HG03442 (cell line): Measurements from ENCODE around the gene GID8.

Source experiments
- ATAC-seq: cut with Tn5 transposase; IDR thresholded peaks from one replicate; pipeline ENCODE4 v1.9.1; 2021; ENCODE audit warnings: mild to moderate bottlenecking, moderate library complexity; ENCODE audit not compliant: unreplicated experiment

Gene GID8

DNA sequence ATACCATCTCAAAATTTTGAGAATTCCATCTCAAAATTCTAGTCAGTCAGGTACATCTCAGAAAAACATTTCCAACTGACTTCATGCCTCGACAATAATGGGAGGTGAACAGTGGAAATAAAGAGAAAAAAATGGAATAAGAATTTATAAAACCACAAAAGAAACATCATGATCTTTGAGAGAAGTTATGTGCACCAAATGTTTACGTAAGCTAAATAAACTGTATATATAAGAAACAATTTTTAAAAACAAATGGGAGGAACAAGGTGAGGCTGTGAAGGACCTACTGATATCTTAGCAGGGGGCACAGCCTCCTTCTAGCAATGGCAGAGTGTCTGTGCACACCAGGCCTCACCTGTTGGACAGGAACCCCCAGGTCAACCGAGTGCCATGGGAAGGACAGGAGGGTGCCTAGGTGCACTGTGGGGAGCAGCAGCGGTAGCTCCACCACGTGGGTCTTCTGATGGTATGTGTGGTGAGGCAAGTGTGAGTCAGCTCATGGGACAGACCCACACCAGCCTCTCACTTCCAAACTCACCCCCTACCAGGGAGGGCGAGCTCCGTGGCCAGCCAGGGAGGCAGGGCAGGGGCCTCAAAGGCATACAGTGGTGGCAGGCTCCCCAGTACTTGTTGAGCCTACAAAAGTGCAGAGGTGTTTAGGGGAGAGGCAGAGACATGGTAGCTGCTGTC, 34.9 kb upstream of the GID8 start:
- ATAC-seq, result no peak

DNA sequence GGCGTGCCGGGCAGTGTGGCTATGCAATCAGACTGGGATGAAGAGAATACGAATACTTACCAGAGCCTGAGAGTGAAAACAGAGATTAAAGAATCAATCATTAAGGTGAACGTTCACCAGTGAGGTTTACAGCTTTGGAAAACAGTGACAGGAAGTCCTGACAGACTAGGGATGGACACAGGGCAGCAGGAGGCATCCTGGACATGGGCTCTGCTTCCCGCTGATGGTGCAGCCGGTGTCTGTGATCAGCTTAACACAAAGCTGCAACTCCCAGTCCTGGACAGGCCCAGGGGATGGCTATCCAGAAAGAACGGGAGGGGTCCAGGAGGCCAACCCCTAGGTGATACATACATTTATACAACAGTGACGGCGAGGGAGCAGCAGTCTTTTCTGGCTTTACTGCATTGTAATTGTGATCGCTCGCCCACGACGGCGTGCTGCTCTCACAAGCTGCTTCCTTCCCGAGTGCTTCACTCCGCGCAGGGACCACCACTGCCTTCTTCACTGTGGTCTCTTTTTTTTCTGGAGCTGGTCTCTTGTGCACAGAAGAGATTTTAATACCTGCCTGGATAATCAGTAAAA, 32.3 kb upstream of the GID8 start:
- no peak for ATAC-seq

DNA sequence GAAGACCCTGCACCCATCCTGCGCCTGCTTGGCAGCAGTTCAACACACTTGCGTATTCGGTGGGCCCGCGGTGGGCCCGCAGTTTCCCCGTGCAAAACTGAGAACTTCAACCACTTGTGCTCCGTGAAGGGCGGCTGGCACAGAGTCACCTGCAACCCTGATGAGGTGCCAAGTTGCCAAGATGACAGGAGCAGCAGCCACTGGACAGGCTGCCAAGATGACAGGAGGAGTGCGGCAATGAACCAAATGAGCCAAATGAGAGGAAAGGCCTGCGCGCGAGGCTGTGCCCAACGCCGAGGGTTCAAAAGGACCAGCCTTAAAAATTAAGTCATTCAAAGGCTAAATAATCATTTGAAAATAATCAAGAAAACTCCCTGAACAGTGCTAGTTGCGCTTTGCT, 31.7 kb upstream of the GID8 start:
- no peak for ATAC-seq

DNA sequence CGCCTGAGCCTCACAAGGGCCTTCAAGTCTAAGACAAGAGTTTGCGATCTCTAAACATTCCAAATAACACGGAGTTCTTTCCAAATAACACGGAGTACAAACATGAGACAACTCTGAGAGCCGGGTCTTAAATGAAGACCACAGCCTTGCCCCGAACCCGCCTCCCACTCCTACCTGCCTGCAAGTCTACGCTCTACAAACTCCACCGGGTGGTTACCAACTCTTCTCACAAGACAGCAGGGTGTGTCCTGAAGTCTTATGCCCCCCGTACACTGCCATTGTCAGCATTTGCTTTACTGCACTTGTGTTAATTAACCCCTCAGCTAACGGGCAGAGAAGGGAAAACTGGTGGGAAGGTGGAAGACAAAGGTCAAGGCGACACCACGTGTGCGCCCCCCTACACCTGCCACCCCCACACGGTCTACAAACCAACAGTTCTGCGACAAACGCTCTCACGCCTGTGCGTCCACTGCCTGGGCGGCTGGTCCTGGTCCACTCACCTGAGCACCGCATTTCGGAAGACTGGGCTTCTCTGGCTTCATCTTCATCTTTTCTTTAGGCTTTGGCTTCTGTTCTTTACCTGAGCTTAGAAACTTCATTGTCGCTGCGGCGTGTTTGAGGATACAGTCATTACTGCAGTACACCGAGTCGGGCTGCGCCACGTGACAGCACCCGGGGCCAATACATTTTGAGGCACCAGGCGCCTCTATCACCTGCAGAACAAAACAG, 31.1 kb upstream of the GID8 start:
- ATAC-seq, result no peak

DNA sequence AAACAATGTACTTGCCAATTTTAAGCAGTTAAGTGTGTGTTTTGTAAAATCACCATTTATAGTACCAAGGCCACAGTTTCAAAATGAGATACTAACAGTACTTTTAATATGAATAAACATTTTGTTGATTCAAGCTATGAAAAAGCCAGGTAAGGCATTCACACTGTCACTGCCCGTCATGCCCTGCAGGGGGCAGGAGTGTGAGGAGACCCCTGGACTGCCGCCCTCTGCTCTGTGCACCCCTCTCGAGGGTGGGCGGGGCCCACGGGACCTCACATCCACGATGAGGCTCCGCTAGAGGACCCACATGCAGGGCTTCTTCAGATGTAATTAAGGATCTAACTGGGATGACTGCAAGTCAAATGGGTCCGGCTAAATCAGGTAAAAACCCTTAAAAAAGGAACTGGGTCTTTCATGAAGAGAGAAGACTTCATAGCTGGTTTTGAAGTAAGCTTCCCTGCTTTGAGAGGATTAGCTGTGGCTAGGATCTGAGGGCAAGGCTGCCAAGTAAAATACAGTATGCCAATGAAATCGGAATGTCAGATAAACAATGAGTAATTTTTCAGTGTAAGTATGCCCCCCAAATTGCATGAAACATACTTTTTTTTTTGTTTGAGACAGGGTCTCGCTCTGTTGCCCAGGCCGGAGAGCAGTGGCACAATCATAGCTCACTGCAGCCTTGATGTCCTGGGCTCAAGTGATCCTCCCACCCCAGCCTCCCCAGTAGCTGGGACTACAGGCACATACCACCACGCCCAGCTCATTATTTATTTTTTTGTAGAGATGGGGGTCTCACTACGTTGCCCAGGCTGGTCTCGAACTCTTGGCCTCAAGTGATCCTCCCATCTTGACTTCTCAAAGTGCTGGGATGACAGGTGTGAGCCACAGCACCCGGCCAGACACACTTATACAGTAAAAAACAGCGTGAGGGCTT, 30.3 kb upstream of the GID8 start:
- ATAC-seq, result no peak

DNA sequence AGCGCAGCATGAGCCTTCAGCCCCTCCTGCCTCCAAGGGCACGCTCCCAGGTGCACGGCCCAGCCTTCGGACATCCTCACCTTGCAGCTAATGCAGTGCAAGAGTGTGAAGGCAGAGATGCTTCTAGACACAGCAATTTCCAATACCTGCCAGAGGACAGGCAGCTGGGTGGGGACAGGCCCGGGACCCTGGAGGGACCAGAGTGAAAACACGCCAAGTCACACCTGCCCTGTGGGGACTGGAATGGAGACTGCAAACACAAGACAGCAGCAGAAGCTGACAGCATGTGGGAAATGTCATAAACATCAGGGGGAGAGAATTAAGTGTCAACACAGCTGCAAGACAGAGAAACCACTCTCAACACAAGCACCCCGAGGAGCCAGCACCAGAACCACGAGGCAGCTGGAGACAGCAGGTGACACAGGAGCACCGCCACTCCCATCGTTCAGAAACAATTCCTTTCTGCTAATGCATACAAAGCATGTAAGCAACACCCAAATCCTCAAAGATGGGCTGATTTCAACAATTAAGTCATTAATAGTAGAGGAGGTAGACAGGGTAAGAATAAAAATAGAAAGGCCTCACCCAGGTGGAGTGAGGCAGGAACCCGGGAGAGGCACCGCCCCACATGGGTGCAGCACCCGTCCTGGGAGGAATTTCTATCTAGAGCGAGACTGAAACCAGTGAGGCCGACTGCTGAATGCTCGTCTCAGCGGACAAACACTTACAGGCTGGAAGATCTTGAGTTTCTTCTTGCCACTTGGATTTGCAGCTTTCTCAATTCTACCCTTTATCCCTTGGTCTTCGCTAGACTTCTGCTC, 28.8 kb upstream of the GID8 start:
- ATAC-seq, result no peak

DNA sequence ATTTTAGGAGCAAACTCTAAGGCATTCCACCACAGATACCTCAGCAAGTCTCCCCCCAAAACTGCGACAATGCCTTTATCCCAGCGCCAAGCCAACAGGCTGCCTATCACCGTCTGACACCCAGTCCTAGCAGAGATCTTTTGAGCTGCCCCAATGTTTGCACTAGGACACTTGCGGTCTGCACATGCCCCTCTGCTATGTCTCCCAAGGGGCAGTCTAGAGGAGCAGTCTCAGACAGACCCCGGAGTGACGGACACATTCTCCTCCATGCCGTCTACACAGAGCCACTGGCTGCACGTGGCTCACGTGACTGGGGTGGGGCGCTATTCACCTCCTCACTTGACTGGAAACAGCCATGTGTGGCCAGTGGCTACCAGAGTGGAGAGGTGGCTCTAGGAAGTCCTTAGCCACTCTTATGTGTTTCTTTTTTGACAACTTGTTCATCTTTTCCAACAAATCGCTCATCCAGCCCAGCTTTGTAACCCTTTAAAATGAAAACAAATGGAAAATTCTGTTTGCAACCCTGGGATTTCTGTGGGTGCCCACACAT, 27.7 kb upstream of the GID8 start:
- ATAC-seq, result no peak

DNA sequence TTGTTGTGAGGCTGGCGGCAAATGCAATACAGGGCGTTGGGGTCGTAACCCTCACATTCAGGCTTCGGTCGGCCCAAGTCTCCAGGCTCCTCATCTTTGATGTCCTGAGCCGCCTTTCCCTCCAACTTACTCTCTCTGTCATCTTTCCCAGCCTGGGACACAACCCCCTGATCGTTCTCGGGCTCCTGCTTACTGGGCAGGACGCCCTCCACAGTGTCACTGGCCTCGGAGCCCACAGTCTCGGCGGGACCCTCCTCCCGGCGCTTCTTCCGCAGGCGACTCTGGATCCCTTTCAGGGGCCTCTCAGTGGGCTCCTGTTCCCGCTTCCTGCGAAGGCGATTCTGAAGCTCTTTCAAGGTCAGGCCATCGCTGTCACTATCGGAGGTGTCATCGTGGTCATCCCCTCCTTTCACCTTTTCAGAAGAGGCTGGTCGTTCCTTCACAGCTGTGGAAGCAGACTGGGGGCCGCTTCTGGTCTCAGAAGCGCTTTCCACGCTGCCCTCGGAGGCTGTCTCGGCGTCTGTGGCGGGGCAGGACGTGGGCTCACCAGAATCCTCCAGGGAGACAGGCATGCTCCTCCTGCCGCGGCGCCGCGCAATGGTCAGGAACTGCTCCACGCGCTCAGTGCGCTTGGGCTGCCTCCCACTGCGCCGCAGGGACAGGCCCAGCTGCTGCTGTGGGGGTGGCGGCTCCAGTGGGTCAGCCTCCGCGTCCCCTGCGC, 27.0 kb upstream of the GID8 start:
- no peak for ATAC-seq

DNA sequence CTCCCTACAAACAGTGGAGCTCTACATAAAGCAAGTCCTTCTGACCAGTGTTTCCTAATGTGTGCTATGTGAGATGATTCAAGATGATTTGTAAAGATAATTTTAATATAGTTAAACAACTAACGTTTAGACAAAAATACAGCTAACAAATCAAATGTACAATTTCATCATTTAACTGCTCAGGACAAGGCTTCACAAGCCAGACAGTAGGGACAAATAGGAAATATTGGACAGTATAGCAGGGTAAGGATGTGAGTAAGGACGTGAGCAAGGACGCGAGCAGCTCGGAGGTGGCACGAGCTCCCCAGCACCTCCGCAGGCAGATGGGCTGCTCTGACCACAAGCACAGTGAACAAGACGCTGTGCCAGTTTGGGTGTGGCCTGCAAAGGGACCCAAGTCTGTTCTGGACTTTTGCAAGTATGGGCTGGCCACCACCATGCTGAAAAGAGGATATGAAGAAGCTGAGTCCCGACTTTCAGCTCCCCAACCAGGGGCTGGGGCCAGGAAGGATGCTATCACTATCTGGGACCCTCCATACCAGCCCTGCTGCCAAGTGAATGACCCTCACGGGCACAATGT, 26.2 kb upstream of the GID8 start:
- ATAC-seq, result no peak

DNA sequence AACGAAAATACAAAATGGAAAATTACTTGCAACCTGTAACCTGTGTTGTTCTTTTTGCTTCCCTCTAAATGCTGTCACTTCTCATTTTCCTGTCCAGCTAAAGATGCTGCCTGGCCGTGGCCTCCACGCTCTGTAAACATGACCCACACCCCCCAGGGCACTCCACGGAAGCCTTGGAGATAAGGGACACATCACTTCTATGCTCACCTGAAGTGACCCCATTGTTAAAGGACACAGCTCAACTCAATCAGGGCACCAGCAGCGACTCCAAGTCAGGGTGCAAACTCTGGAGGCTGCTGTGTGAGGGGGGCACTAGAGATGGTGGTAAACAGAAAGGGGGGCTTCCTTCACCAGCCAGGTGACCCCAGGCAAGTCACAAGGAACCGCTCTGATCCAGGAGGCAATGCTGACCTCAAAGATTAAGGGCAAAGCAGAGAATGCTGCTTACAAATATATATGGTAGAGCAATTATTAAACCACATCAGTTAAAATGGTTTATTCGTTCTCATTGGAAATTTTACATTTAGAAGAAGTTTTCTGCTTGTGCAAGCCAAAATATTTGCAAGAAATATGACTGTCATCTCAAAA, 24.8 kb upstream of the GID8 start:
- no peak for ATAC-seq

DNA sequence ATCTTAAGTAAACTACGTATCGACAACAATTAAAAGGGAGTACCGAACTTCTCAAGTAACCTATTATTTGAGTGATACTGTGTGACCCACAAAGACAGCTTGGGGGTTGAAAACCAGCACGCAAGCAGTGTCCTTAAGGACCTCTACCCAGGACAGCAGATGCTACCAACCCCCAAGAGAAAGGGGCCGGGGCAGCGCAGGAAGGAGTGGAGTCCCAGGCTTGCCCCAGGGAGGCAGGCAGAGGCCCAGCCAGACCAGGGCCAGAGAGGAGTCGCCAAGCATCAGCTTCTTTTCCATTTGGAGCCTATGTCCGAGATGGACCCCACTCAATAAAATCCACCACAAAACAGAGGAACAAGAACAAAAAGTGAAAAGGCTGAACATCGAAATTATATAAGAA, 23.5 kb upstream of the GID8 start:
- ATAC-seq, result no peak

DNA sequence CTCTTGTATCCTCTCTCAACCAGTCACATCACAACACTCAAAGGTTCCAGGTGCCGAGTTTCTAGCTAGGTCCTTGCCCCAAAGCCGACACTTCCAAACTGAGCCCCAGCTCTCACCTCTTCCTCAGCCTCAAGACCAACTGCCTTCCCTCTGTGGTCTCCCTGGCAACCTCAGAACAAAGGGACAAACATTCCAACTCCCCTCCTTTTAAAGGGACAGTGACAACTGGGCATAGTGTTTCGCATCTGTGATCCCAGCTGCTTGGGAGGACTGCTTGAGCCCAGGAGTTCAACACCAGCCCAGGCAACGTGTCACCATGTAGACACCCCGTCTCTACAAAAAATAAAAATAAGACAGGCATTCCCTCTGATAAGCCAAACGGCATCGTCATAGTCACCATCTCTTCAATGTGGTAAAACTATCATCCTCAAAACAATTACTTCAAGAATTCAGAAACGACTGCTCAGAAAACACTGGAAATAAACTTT, 22.9 kb upstream of the GID8 start:
- no peak for ATAC-seq

DNA sequence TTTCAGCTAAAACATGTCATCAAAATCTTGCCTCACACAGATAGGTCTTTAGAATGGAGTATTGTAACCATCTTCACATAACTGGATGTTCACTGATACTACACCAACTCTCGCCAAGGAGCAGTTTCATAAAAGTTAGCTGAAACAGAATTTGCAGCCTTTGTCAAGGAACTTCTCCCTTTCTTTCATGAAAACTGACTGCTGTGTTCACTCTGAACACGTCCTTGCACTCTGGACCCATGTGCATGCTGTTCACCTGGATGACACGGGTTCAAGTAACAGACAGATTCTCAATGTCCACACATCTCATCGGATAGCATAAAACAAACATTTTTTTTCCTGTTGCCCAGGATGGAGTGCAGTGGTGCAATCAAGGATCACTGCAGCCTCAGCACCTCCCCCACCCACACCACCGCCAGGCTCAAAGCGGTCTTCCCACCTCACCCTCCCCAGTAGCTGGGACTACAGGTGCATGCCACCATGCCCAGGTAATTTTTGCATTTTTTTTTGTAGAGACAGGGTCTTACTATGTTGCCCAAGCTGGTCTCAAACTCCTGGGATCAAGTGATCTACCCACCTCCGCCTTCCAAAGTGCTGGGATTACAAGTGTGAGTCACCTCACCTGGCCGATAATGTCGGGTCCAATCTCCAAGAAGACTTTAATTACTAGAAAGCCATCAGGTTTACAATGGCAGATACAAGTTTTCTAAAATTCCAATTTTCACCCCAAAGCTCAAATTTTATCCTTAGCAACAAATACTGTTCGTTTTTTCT, 21.1 kb upstream of the GID8 start:
- no peak for ATAC-seq

DNA sequence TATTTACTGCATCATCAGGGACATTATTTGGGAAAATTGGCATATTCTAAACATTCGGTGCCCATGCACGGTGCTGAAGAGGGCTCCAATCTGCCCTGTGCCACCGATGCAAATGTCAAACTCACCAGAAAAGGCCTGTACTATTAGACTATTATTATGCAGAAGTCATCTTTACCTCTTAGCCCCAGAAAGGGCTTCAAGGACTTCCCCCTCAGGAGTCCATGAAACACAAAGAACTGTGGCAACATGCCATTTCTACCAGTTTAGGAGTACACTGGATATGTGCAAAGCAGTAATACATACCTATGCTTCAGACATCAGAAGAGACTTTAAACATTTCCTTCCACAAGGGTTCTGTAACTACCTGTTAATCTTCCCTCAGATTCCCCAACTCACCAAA, 20.2 kb upstream of the GID8 start:
- ATAC-seq, result no peak

DNA sequence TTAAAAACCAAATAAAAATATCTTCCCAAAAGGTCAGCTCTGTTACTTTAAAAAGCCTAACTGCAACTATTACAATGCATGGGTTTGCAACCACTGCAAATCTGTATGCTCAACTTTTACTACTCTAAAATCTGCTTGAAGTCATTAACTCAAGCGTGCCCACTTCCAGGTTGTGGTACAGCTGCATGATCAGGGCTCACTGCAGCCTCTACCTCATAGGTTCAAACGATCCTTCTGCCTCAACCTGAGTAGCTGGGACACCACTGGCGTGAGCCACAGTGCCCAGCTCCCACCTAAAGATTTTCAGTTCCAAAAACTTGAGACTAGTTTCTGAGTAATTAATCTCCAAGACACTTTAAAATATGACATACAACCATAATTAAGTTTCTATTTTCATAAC, 19.8 kb upstream of the GID8 start:
- no peak for ATAC-seq

DNA sequence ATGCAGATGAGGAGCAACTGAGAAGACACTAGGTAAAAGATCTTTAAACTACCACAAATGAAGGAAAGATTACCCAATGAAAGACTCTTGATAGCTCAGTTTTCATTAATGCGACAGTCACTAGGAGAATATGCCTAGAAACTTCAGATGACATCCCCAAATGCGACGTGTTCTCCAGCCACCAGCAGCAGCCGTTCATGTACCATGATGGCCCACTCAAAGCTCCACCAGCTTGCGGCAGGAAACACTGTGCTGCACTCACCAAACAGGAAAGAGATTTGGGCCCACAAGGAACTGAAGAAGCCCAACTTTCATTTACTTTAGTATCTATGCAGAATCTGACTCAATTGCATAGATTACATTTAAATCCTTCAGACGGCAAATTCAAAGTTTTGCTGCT, 19.1 kb upstream of the GID8 start:
- ATAC-seq, result no peak

DNA sequence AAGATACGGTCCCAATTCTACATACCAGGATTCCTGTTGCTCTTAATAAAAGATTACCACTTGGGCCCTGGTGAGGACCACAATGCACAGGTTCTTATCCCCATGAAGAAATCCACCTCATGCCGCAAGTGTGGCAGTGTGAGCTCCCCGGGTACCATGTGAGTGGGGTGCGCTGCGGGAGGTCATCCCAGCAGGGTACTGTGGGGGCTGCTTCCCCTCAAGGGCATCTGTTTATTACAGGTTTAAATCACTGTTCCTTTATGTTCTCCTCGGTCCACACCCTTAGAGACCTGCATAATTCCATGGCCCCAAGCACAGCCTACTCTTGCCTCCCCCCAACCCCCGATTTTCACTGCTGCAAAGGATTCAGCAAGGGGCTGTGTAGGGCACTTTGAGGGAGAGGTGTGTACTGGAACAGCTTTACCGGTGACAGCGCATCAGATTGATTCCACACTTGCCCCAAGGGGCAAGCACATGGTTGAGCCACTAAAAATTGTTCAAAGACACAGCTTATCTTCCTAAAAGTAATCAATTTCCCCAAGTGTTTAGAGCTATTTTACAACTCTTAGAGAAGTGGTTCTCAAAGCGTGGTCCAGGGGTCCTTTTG, 17.8 kb upstream of the GID8 start:
- no peak for ATAC-seq
